Measurements from ENCODE around the gene OR6S1. TPM values are rescaled to one million over a fixed set of nuclear protein-coding genes. Genes with fewer than 3 reads are reported as not detected.

The OR6S1 gene
- total and polyA plus RNA-seq, 4 donors = not detected

DNA sequence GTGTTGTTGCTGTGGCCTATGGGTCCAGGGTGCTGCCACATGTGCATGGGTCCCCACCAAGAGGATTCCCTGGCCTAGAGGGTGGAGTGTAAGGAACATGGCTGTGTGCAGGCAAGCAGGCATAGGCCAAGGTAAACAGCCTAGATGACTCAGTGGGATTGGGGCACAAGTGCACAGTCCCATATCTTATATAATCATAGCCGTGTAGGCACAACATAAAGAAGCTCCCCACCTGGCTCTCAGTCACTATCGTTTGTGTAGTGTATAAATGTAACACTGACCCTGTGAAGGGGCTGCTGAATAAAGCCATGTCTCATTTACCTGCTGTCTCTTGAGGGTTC is 34.6 kb downstream of the OR6S1 start:
- Histone ChIP-seq H3K9me3 (ENCODE audit: control insufficient read depth in 4 of 4, low read length in 3 of 4) (no peaks in the 10 kb centered on the region), H3K9ac (ENCODE audit: low read depth in 1 of 2, low read length in 2 of 2) (no peak overlapping the region), H3K27me3 (ENCODE audit: control insufficient read depth in 4 of 4, insufficient read depth in 4 of 4, low read length in 3 of 4) (no peaks in the 10 kb centered on the region), H3K27ac (ENCODE audit: low read depth in 1 of 2, low read length in 2 of 2) (no peak overlapping the region), H3K4me1 (ENCODE audit: control insufficient read depth in 4 of 4, insufficient read depth in 4 of 4, low read length in 3 of 4) (peaks cover 0 to 34% (median 11%) of the 10 kb centered on the region in 4 donors), H3K36me3 (ENCODE audit: control insufficient read depth in 4 of 4, insufficient read depth in 3 of 4, low read depth in 1 of 4, low read length in 3 of 4) (no peaks in the 10 kb centered on the region), H3K4me3 (ENCODE audit: low read depth in 1 of 3, low read length in 3 of 3) (no peak overlapping the region)
- WGBS = 60% methylated on average over 2 of the region's 2 CpGs
- no peak for DNase-seq (ENCODE audit: low spot score)
- TF ChIP-seq NR2F2 (IDR thresholded peaks at IDR 0.05) (no peak), RXRA (IDR thresholded peaks at IDR 0.05) (no peak), RAD21 (IDR thresholded peaks at IDR 0.05) (no peak), GABPA (IDR thresholded peaks at IDR 0.05 in 1 of 2, conservative IDR thresholded peaks at IDR 0.05 in 1 of 2) (no peak), SP1 (IDR thresholded peaks at IDR 0.05) (no peak), HNF4A (conservative IDR thresholded peaks at IDR 0.05) (no peak), EGR1 (IDR thresholded peaks at IDR 0.05; ENCODE audit: low read depth in 2 of 2) (no peak), JUND (IDR thresholded peaks at IDR 0.05) (no peak), HNF4G (IDR thresholded peaks at IDR 0.05) (no peak), FOXA1 (IDR thresholded peaks at IDR 0.05) (no peak)
- TF ChIP-seq, protein P1, sequence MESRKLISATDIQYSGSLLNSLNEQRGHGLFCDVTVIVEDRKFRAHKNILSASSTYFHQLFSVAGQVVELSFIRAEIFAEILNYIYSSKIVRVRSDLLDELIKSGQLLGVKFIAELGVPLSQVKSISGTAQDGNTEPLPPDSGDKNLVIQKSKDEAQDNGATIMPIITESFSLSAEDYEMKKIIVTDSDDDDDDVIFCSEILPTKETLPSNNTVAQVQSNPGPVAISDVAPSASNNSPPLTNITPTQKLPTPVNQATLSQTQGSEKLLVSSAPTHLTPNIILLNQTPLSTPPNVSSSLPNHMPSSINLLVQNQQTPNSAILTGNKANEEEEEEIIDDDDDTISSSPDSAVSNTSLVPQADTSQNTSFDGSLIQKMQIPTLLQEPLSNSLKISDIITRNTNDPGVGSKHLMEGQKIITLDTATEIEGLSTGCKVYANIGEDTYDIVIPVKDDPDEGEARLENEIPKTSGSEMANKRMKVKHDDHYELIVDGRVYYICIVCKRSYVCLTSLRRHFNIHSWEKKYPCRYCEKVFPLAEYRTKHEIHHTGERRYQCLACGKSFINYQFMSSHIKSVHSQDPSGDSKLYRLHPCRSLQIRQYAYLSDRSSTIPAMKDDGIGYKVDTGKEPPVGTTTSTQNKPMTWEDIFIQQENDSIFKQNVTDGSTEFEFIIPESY (IDR thresholded peaks at IDR 0.05) = no peak
- TF ChIP-seq, protein P2, sequence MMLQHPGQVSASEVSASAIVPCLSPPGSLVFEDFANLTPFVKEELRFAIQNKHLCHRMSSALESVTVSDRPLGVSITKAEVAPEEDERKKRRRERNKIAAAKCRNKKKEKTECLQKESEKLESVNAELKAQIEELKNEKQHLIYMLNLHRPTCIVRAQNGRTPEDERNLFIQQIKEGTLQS (IDR thresholded peaks at IDR 0.05) = no peak
- TF ChIP-seq, protein P3, sequence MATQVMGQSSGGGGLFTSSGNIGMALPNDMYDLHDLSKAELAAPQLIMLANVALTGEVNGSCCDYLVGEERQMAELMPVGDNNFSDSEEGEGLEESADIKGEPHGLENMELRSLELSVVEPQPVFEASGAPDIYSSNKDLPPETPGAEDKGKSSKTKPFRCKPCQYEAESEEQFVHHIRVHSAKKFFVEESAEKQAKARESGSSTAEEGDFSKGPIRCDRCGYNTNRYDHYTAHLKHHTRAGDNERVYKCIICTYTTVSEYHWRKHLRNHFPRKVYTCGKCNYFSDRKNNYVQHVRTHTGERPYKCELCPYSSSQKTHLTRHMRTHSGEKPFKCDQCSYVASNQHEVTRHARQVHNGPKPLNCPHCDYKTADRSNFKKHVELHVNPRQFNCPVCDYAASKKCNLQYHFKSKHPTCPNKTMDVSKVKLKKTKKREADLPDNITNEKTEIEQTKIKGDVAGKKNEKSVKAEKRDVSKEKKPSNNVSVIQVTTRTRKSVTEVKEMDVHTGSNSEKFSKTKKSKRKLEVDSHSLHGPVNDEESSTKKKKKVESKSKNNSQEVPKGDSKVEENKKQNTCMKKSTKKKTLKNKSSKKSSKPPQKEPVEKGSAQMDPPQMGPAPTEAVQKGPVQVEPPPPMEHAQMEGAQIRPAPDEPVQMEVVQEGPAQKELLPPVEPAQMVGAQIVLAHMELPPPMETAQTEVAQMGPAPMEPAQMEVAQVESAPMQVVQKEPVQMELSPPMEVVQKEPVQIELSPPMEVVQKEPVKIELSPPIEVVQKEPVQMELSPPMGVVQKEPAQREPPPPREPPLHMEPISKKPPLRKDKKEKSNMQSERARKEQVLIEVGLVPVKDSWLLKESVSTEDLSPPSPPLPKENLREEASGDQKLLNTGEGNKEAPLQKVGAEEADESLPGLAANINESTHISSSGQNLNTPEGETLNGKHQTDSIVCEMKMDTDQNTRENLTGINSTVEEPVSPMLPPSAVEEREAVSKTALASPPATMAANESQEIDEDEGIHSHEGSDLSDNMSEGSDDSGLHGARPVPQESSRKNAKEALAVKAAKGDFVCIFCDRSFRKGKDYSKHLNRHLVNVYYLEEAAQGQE (IDR thresholded peaks at IDR 0.05) = no peak

DNA sequence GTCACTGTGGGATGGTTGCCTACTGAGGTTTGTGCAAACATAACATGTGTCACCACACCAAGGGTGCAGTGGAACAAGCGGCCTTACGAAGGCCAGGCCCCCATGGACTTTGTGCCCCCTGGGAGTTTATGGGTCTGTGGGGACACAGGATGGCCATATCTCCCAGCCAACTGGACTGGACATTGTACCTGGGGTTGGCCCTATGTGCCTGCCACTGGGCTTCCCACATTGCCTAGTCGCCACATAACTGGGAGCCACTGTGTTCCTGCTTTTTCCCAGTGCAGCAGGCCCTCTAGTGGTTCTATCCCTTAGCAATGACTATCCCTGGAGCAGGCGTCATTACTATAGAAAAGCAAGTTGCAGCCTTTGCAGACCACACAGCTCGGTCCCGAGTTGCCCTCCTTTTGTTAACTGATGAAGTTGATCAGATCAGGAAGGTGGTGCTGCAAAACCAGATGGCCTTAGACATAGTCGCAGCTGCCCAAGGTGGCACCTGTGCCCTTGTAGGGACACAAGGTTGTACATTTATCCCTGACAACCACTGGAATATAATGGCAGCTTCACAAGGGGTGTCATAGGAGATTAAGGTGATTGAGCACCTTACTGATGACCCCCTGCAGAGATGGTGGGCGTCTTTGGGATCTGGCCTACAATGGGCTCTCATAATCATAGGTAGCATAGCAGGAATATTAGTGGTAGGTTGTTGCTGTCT is 35.1 kb downstream of the OR6S1 start:
- no peak overlapping the region for H3K27ac ChIP-seq (ENCODE audit: low read depth in 1 of 2, low read length in 2 of 2)
- 30% methylated on average over 8 of the region's 8 CpGs for WGBS
- H3K4me1 ChIP-seq (ENCODE audit: control insufficient read depth in 4 of 4, insufficient read depth in 4 of 4, low read length in 3 of 4) = peaks cover 0 to 29% (median 11%) of the 10 kb centered on the region in 4 donors
- no peaks in the 10 kb centered on the region for H3K27me3 ChIP-seq (ENCODE audit: control insufficient read depth in 4 of 4, insufficient read depth in 4 of 4, low read length in 3 of 4)
- no peak for DNase-seq (ENCODE audit: low spot score)
- H3K36me3 ChIP-seq (ENCODE audit: control insufficient read depth in 4 of 4, insufficient read depth in 3 of 4, low read depth in 1 of 4, low read length in 3 of 4) = no peaks in the 10 kb centered on the region
- no peaks in the 10 kb centered on the region for H3K9me3 ChIP-seq (ENCODE audit: control insufficient read depth in 4 of 4, low read length in 3 of 4)
- no peak overlapping the region for H3K4me3 ChIP-seq (ENCODE audit: low read depth in 1 of 3, low read length in 3 of 3)
- no peak overlapping the region for H3K9ac ChIP-seq (ENCODE audit: low read depth in 1 of 2, low read length in 2 of 2)
- peak in 1 of 2 donors; percentile 80 for TF ChIP-seq RXRA (IDR thresholded peaks at IDR 0.05)
- TF ChIP-seq SP1 (IDR thresholded peaks at IDR 0.05) = peak; percentile 84
- peak; percentile 92 for TF ChIP-seq HNF4G (IDR thresholded peaks at IDR 0.05)
- no peak for TF ChIP-seq NR2F2 (IDR thresholded peaks at IDR 0.05)
- TF ChIP-seq, protein P2 (IDR thresholded peaks at IDR 0.05) = no peak
- no peak for TF ChIP-seq FOXA1 (IDR thresholded peaks at IDR 0.05)
- no peak for TF ChIP-seq YY1 (IDR thresholded peaks at IDR 0.05)
- TF ChIP-seq EGR1 (IDR thresholded peaks at IDR 0.05; ENCODE audit: low read depth in 2 of 2) = no peak
- TF ChIP-seq, protein P1 (IDR thresholded peaks at IDR 0.05) = no peak
- no peak for TF ChIP-seq GABPA (IDR thresholded peaks at IDR 0.05 in 1 of 2, conservative IDR thresholded peaks at IDR 0.05 in 1 of 2)
- peak; percentile 82 to 89 for TF ChIP-seq RAD21 (IDR thresholded peaks at IDR 0.05)
- peak; percentile 74 to 99 for TF ChIP-seq HNF4A (conservative IDR thresholded peaks at IDR 0.05)
- TF ChIP-seq, protein P4, sequence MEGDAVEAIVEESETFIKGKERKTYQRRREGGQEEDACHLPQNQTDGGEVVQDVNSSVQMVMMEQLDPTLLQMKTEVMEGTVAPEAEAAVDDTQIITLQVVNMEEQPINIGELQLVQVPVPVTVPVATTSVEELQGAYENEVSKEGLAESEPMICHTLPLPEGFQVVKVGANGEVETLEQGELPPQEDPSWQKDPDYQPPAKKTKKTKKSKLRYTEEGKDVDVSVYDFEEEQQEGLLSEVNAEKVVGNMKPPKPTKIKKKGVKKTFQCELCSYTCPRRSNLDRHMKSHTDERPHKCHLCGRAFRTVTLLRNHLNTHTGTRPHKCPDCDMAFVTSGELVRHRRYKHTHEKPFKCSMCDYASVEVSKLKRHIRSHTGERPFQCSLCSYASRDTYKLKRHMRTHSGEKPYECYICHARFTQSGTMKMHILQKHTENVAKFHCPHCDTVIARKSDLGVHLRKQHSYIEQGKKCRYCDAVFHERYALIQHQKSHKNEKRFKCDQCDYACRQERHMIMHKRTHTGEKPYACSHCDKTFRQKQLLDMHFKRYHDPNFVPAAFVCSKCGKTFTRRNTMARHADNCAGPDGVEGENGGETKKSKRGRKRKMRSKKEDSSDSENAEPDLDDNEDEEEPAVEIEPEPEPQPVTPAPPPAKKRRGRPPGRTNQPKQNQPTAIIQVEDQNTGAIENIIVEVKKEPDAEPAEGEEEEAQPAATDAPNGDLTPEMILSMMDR (IDR thresholded peaks at IDR 0.05; ENCODE audit: low read depth, low read length, missing input control) = peak; percentile 52
- TF ChIP-seq, protein P3 (IDR thresholded peaks at IDR 0.05) = no peak
